Measurements from ENCODE around the gene HK1. TPM values are rescaled to one million over a fixed set of nuclear protein-coding genes. Genes with fewer than 3 reads are reported as not detected.

Gene HK1
- total RNA-seq, 1 donor from 2014 or later: 95.0 TPM

DNA sequence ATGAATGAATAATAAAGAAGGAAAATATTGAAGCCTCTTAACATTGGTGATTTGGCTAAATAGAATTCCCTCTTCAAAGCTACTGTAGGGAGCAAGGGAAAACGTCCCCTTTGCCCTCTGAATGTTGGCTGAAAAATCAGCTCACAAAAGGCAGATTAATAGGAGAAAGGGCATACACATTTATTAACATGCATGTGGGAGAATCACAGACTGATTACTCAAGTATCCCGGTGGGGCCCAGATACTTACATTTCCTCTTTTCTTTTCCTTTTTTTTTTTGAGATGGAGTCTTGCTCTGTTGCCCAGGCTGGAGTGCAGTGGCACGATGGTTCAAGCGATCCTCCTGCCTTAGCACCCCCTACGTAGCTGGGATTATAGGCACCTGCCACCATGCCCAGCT lies 68.5 kb downstream of the HK1 start:
- H3K36me3 ChIP-seq (ENCODE audit: insufficient read depth, low read length): no peaks in the 10 kb centered on the region
- H3K4me3 Mint-ChIP-seq (ENCODE audit: unreplicated experiment): no peak overlapping the region

DNA sequence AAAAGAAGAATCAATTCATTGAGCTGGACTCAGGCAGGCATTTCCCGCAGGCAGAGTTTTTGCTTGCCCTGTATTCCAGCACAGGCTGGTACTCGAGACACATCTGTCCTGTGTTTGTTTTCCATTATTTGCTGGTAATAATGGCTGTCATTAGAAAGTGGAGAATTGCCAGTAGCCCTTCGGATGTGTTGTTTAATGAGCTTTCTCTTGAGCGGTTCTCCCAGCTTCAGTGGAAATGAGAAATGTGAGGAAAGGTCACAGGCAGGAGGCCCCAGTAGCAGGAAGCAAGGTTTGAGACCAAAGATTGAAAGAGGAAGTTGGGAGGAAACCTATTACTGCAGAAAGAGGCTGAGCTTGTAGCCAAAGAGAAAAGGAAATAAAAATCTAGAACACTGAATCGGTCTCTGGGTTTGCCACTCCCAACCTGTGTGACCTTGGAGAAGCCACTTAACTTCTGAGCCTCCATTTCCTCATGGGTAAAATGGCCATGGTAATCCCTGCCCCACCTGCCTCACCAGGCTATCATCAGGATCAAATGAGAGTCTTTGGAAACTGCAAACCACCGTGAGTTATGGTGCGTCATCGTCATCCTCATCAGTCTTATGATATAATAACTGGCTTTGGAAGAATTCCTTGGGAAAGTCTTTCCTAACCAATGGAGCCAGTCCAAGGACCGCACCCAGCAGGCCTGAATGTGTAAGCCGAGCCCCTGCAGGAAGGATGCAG lies 70.7 kb downstream of the HK1 start:
- no peaks in the 10 kb centered on the region for H3K27me3 Mint-ChIP-seq (ENCODE audit: low read depth, unreplicated experiment)
- Histone ChIP-seq H3K9ac (ENCODE audit: low read length) (peak overlapping the region; percentile 23), H2AFZ (ENCODE audit: low read depth, low read length) (no peak overlapping the region), H3K36me3 (ENCODE audit: insufficient read depth, low read length) (no peaks in the 10 kb centered on the region), H3K4me2 (ENCODE audit: low read length) (peak overlapping the region; percentile 51), H3K4me1 (ENCODE audit: insufficient read depth, low read length) (peaks cover 47% of the 10 kb centered on the region), H4K20me1 (ENCODE audit: insufficient read depth, low read length) (peaks cover 14% of the 10 kb centered on the region), H3K79me2 (ENCODE audit: insufficient read depth, low read length) (peaks cover 32% of the 10 kb centered on the region), H3K4me3 (ENCODE audit: insufficient read depth, low read depth, low read length) (no peak overlapping the region), H3K27me3 (ENCODE audit: insufficient read depth, low read length) (no peaks in the 10 kb centered on the region), H3K9me3 (ENCODE audit: insufficient read depth, low read depth, low read length) (no peaks in the 10 kb centered on the region), H3K27ac (ENCODE audit: low read depth, low read length) (peak overlapping the region; percentile 83)
- no peak overlapping the region for H3K27ac Mint-ChIP-seq (ENCODE audit: unreplicated experiment)
- peaks cover 25% of the 10 kb centered on the region for H3K36me3 Mint-ChIP-seq (ENCODE audit: low read depth, unreplicated experiment)
- no peaks in the 10 kb centered on the region for H3K9me3 Mint-ChIP-seq (ENCODE audit: unreplicated experiment)
- FAIRE-seq (peak; percentile 9), DNase-seq (ENCODE audit: low read depth) (peak; percentile 96)
- TF ChIP-seq CTCF (IDR thresholded peaks at IDR 0.05; ENCODE audit: insufficient read depth, low read depth, low read length) (no peak), EZH2 (IDR thresholded peaks at IDR 0.05; ENCODE audit: insufficient read depth, low read length) (no peak)
- peaks cover 29% of the 10 kb centered on the region for H3K4me1 Mint-ChIP-seq (ENCODE audit: low read depth, unreplicated experiment)
- H3K4me3 Mint-ChIP-seq (ENCODE audit: unreplicated experiment): no peak overlapping the region

More for the DNA sequence above, 68.5 kb downstream of the HK1 start:
- no peak overlapping the region for H3K4me2 ChIP-seq (ENCODE audit: low read length)
- peaks cover 32% of the 10 kb centered on the region for H3K36me3 Mint-ChIP-seq (ENCODE audit: low read depth, unreplicated experiment)
- H4K20me1 ChIP-seq (ENCODE audit: insufficient read depth, low read length): peaks cover 35% of the 10 kb centered on the region
- H3K27ac Mint-ChIP-seq (ENCODE audit: unreplicated experiment): no peak overlapping the region
- H3K27me3 Mint-ChIP-seq (ENCODE audit: low read depth, unreplicated experiment): no peaks in the 10 kb centered on the region
- DNase-seq (ENCODE audit: low read depth) (no peak), FAIRE-seq (no peak)
- no peak overlapping the region for H3K9ac ChIP-seq (ENCODE audit: low read length)
- H3K9me3 Mint-ChIP-seq (ENCODE audit: unreplicated experiment): no peaks in the 10 kb centered on the region
- H3K27ac ChIP-seq (ENCODE audit: low read depth, low read length): no peak overlapping the region
- peaks cover 42% of the 10 kb centered on the region for H3K79me2 ChIP-seq (ENCODE audit: insufficient read depth, low read length)
- no peak overlapping the region for H2AFZ ChIP-seq (ENCODE audit: low read depth, low read length)
- H3K9me3 ChIP-seq (ENCODE audit: insufficient read depth, low read depth, low read length): no peaks in the 10 kb centered on the region
- H3K4me3 ChIP-seq (ENCODE audit: insufficient read depth, low read depth, low read length): no peak overlapping the region
- TF ChIP-seq CTCF (IDR thresholded peaks at IDR 0.05; ENCODE audit: insufficient read depth, low read depth, low read length) (no peak), EZH2 (IDR thresholded peaks at IDR 0.05; ENCODE audit: insufficient read depth, low read length) (no peak)
- no peaks in the 10 kb centered on the region for H3K27me3 ChIP-seq (ENCODE audit: insufficient read depth, low read length)
- H3K4me1 Mint-ChIP-seq (ENCODE audit: low read depth, unreplicated experiment): peaks cover 13% of the 10 kb centered on the region
- H3K4me1 ChIP-seq (ENCODE audit: insufficient read depth, low read length): peaks cover 28% of the 10 kb centered on the region

GRCh38 chr10:69349542-69349888 lies 71.2 kb downstream of the HK1 start:
- no peaks in the 10 kb centered on the region for H3K36me3 ChIP-seq (ENCODE audit: insufficient read depth, low read length)
- Mint-ChIP-seq H3K27me3 (ENCODE audit: low read depth, unreplicated experiment) (no peaks in the 10 kb centered on the region), H3K4me3 (ENCODE audit: unreplicated experiment) (no peak overlapping the region), H3K36me3 (ENCODE audit: low read depth, unreplicated experiment) (peaks cover 26% of the 10 kb centered on the region), H3K27ac (ENCODE audit: unreplicated experiment) (no peak overlapping the region), H3K4me1 (ENCODE audit: low read depth, unreplicated experiment) (peaks cover 29% of the 10 kb centered on the region), H3K9me3 (ENCODE audit: unreplicated experiment) (no peaks in the 10 kb centered on the region)
- FAIRE-seq: no peak
- H2AFZ ChIP-seq (ENCODE audit: low read depth, low read length): no peak overlapping the region
- peak overlapping the region; percentile 83 for H3K27ac ChIP-seq (ENCODE audit: low read depth, low read length)
- no peak for TF ChIP-seq EZH2 (IDR thresholded peaks at IDR 0.05; ENCODE audit: insufficient read depth, low read length)
- no peak for TF ChIP-seq CTCF (IDR thresholded peaks at IDR 0.05; ENCODE audit: insufficient read depth, low read depth, low read length)
- H3K4me1 ChIP-seq (ENCODE audit: insufficient read depth, low read length): peaks cover 47% of the 10 kb centered on the region
- no peak for DNase-seq (ENCODE audit: low read depth)
- H3K79me2 ChIP-seq (ENCODE audit: insufficient read depth, low read length): peaks cover 35% of the 10 kb centered on the region
- H3K9ac ChIP-seq (ENCODE audit: low read length): peak overlapping the region; percentile 52
- H3K9me3 ChIP-seq (ENCODE audit: insufficient read depth, low read depth, low read length): no peaks in the 10 kb centered on the region
- H3K4me2 ChIP-seq (ENCODE audit: low read length): peak overlapping the region; percentile 51
- H3K27me3 ChIP-seq (ENCODE audit: insufficient read depth, low read length): no peaks in the 10 kb centered on the region
- no peak overlapping the region for H3K4me3 ChIP-seq (ENCODE audit: insufficient read depth, low read depth, low read length)
- H4K20me1 ChIP-seq (ENCODE audit: insufficient read depth, low read length): peaks cover 12% of the 10 kb centered on the region

Measured in astrocyte (in vitro differentiated cells and primary cell).